ENCODE results near the gene KRT40.

Gene KRT40

GRCh38 chr17:40936437-40936971, 47.6 kb downstream of the KRT40 start:
- peak overlapping the region; percentile 84 for H2BK15ac ChIP-seq (ENCODE audit: low read length)
- H3K4ac ChIP-seq (ENCODE audit: low read length), result no peak overlapping the region
- H2AK5ac ChIP-seq (ENCODE audit: low read depth, low read length), result peak overlapping the region; percentile 79
- H3K36me3 ChIP-seq (replicated peaks in 1 of 2; ENCODE audit: control insufficient read depth in 2 of 2, insufficient read depth in 2 of 2, low read length in 2 of 2), result no peaks in the 10 kb centered on the region
- no peak overlapping the region for H2AFZ ChIP-seq (ENCODE audit: low read length)
- H3K4me1 ChIP-seq (ENCODE audit: control insufficient read depth in 2 of 2, insufficient read depth in 1 of 2, low read depth in 1 of 2, low read length in 2 of 2), result peaks cover 0 to 14% of the 10 kb centered on the region in 2 donors
- H3K27ac ChIP-seq (replicated peaks; ENCODE audit: low read length), result no peak overlapping the region
- peak overlapping the region; percentile 29 for H2BK5ac ChIP-seq (ENCODE audit: low read length)
- H3K79me1 ChIP-seq (ENCODE audit: low read depth, low read length), result no peaks in the 10 kb centered on the region
- H2BK12ac ChIP-seq (ENCODE audit: low read length), result peak overlapping the region; percentile 88
- H3K27me3 ChIP-seq (ENCODE audit: control insufficient read depth in 3 of 3, insufficient read depth in 3 of 3, low read depth in 1 of 3, low read length in 3 of 3), result peaks cover 0 to 3% (median 0%) of the 10 kb centered on the region in 3 experiments
- no peak overlapping the region for H4K8ac ChIP-seq (ENCODE audit: low read depth, low read length)
- H3K23ac ChIP-seq (ENCODE audit: low read depth, low read length, poor library complexity), result no peak overlapping the region
- H3K9ac ChIP-seq (ENCODE audit: low read depth, low read length, poor library complexity), result no peak overlapping the region
- peak overlapping the region; percentile 82 for H4K91ac ChIP-seq (ENCODE audit: low read depth, low read length, poor library complexity)
- no peaks in the 10 kb centered on the region for H3K9me3 ChIP-seq (replicated peaks in 1 of 2; ENCODE audit: control insufficient read depth in 2 of 2, insufficient read depth in 1 of 2, low read depth in 1 of 2, low read length in 2 of 2)
- no peak for DNase-seq (ENCODE audit: low spot score)
- no CpG with 5 or more reads among the region's 19 CpGs for WGBS, 2 donors (ENCODE audit: extremely low coverage in 2 of 2, insufficient read length in 2 of 2, insufficient replicate concordance in 1 of 2)
- H3K4me3 ChIP-seq (ENCODE audit: low read length in 2 of 2), result no peak overlapping the region
- H3K14ac ChIP-seq (ENCODE audit: low read length), result peak overlapping the region; percentile 73
- H3K4me2 ChIP-seq (ENCODE audit: insufficient read depth, low read length, poor library complexity, severe bottlenecking), result no peak overlapping the region
- H2BK120ac ChIP-seq (ENCODE audit: low read depth, low read length), result peak overlapping the region; percentile 74
- peak overlapping the region; percentile 89 for H3K18ac ChIP-seq (ENCODE audit: low read length)

GRCh38 chr17:40935624-40936023, 48.5 kb downstream of the KRT40 start:
- H3K9me3 ChIP-seq (replicated peaks in 1 of 2; ENCODE audit: control insufficient read depth in 2 of 2, insufficient read depth in 1 of 2, low read depth in 1 of 2, low read length in 2 of 2), result no peaks in the 10 kb centered on the region
- H4K91ac ChIP-seq (ENCODE audit: low read depth, low read length, poor library complexity), result no peak overlapping the region
- no peaks in the 10 kb centered on the region for H3K36me3 ChIP-seq (replicated peaks in 1 of 2; ENCODE audit: control insufficient read depth in 2 of 2, insufficient read depth in 2 of 2, low read length in 2 of 2)
- H3K18ac ChIP-seq (ENCODE audit: low read length), result no peak overlapping the region
- no peak overlapping the region for H4K8ac ChIP-seq (ENCODE audit: low read depth, low read length)
- WGBS, 2 donors (ENCODE audit: extremely low coverage in 2 of 2, insufficient read length in 2 of 2, insufficient replicate concordance in 1 of 2), result no CpG with 5 or more reads among the region's 3 CpGs
- H2BK120ac ChIP-seq (ENCODE audit: low read depth, low read length), result no peak overlapping the region
- no peak overlapping the region for H2BK15ac ChIP-seq (ENCODE audit: low read length)
- no peak overlapping the region for H3K4me3 ChIP-seq (ENCODE audit: low read length in 2 of 2)
- H3K4me2 ChIP-seq (ENCODE audit: insufficient read depth, low read length, poor library complexity, severe bottlenecking), result no peak overlapping the region
- no peak overlapping the region for H2BK12ac ChIP-seq (ENCODE audit: low read length)
- no peak overlapping the region for H3K23ac ChIP-seq (ENCODE audit: low read depth, low read length, poor library complexity)
- H3K9ac ChIP-seq (ENCODE audit: low read depth, low read length, poor library complexity), result no peak overlapping the region
- DNase-seq (ENCODE audit: low spot score), result no peak
- no peak overlapping the region for H2AFZ ChIP-seq (ENCODE audit: low read length)
- H3K4ac ChIP-seq (ENCODE audit: low read length), result no peak overlapping the region
- H3K14ac ChIP-seq (ENCODE audit: low read length), result no peak overlapping the region
- H3K79me1 ChIP-seq (ENCODE audit: low read depth, low read length), result no peaks in the 10 kb centered on the region
- H2BK5ac ChIP-seq (ENCODE audit: low read length), result no peak overlapping the region
- H3K4me1 ChIP-seq (ENCODE audit: control insufficient read depth in 2 of 2, insufficient read depth in 1 of 2, low read depth in 1 of 2, low read length in 2 of 2), result peaks cover 0 to 17% of the 10 kb centered on the region in 2 donors
- H3K27me3 ChIP-seq (ENCODE audit: control insufficient read depth in 3 of 3, insufficient read depth in 3 of 3, low read depth in 1 of 3, low read length in 3 of 3), result no peaks in the 10 kb centered on the region
- no peak overlapping the region for H3K27ac ChIP-seq (replicated peaks; ENCODE audit: low read length)
- H2AK5ac ChIP-seq (ENCODE audit: low read depth, low read length), result no peak overlapping the region

GRCh38 chr17:40932608-40933007, 51.5 kb downstream of the KRT40 start:
- Histone ChIP-seq H3K79me1 (ENCODE audit: low read depth, low read length) (no peaks in the 10 kb centered on the region), H3K18ac (ENCODE audit: low read length) (no peak overlapping the region), H3K14ac (ENCODE audit: low read length) (no peak overlapping the region), H3K23ac (ENCODE audit: low read depth, low read length, poor library complexity) (no peak overlapping the region), H3K27ac (replicated peaks; ENCODE audit: low read length) (peak overlapping the region; percentile 97), H3K4me3 (ENCODE audit: low read length in 2 of 2) (no peak overlapping the region), H2BK15ac (ENCODE audit: low read length) (no peak overlapping the region), H2BK12ac (ENCODE audit: low read length) (no peak overlapping the region), H4K8ac (ENCODE audit: low read depth, low read length) (no peak overlapping the region), H2BK5ac (ENCODE audit: low read length) (no peak overlapping the region), H2AFZ (ENCODE audit: low read length) (no peak overlapping the region), H3K36me3 (replicated peaks in 1 of 2; ENCODE audit: control insufficient read depth in 2 of 2, insufficient read depth in 2 of 2, low read length in 2 of 2) (no peaks in the 10 kb centered on the region), H4K91ac (ENCODE audit: low read depth, low read length, poor library complexity) (no peak overlapping the region), H3K4me2 (ENCODE audit: insufficient read depth, low read length, poor library complexity, severe bottlenecking) (no peak overlapping the region), H3K4ac (ENCODE audit: low read length) (no peak overlapping the region), H3K4me1 (ENCODE audit: control insufficient read depth in 2 of 2, insufficient read depth in 1 of 2, low read depth in 1 of 2, low read length in 2 of 2) (peaks cover 0 to 16% of the 10 kb centered on the region in 2 donors), H3K9me3 (replicated peaks in 1 of 2; ENCODE audit: control insufficient read depth in 2 of 2, insufficient read depth in 1 of 2, low read depth in 1 of 2, low read length in 2 of 2) (no peaks in the 10 kb centered on the region), H3K9ac (ENCODE audit: low read depth, low read length, poor library complexity) (no peak overlapping the region), H2BK120ac (ENCODE audit: low read depth, low read length) (no peak overlapping the region), H3K27me3 (ENCODE audit: control insufficient read depth in 3 of 3, insufficient read depth in 3 of 3, low read depth in 1 of 3, low read length in 3 of 3) (no peaks in the 10 kb centered on the region), H2AK5ac (ENCODE audit: low read depth, low read length) (no peak overlapping the region)
- peak; percentile 85 for DNase-seq (ENCODE audit: low spot score)
- WGBS, 2 donors (ENCODE audit: extremely low coverage in 2 of 2, insufficient read length in 2 of 2, insufficient replicate concordance in 1 of 2), result no CpG with 5 or more reads among the region's 2 CpGs

DNA sequence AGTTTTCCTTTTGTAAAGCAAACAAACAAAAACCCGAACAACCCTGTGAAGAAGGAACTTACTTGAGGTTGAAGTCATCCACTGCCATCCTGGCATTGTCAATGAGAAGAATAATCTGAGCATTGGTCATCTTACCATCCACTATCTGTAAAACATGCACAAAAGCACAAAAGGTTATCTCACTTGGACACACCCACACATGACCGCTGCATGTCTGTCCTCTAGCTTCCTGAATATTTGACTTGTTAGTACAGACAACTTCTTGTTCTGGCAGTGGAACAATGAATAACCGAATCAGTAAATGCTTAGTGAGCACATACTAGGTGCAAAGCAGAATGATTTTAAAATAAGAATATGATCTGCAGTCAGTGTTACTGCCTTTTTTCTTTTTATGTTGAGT, 52.8 kb downstream of the KRT40 start:
- no peak overlapping the region for H2BK15ac ChIP-seq (ENCODE audit: low read length)
- H3K79me1 ChIP-seq (ENCODE audit: low read depth, low read length), result no peaks in the 10 kb centered on the region
- peaks cover 0 to 10% of the 10 kb centered on the region in 2 donors for H3K4me1 ChIP-seq (ENCODE audit: control insufficient read depth in 2 of 2, insufficient read depth in 1 of 2, low read depth in 1 of 2, low read length in 2 of 2)
- H3K27ac ChIP-seq (replicated peaks; ENCODE audit: low read length), result peak overlapping the region; percentile 60
- H2BK5ac ChIP-seq (ENCODE audit: low read length), result no peak overlapping the region
- H4K8ac ChIP-seq (ENCODE audit: low read depth, low read length), result no peak overlapping the region
- no peak overlapping the region for H3K4ac ChIP-seq (ENCODE audit: low read length)
- no peak overlapping the region for H2BK120ac ChIP-seq (ENCODE audit: low read depth, low read length)
- H4K91ac ChIP-seq (ENCODE audit: low read depth, low read length, poor library complexity), result no peak overlapping the region
- H3K18ac ChIP-seq (ENCODE audit: low read length), result no peak overlapping the region
- H3K4me3 ChIP-seq (ENCODE audit: low read length in 2 of 2), result no peak overlapping the region
- H3K14ac ChIP-seq (ENCODE audit: low read length), result no peak overlapping the region
- H2AK5ac ChIP-seq (ENCODE audit: low read depth, low read length), result no peak overlapping the region
- DNase-seq (ENCODE audit: low spot score), result no peak
- H3K23ac ChIP-seq (ENCODE audit: low read depth, low read length, poor library complexity), result no peak overlapping the region
- no peak overlapping the region for H3K4me2 ChIP-seq (ENCODE audit: insufficient read depth, low read length, poor library complexity, severe bottlenecking)
- no CpG with 5 or more reads among the region's 3 CpGs for WGBS, 2 donors (ENCODE audit: extremely low coverage in 2 of 2, insufficient read length in 2 of 2, insufficient replicate concordance in 1 of 2)
- H3K36me3 ChIP-seq (replicated peaks in 1 of 2; ENCODE audit: control insufficient read depth in 2 of 2, insufficient read depth in 2 of 2, low read length in 2 of 2), result no peaks in the 10 kb centered on the region
- no peak overlapping the region for H3K9ac ChIP-seq (ENCODE audit: low read depth, low read length, poor library complexity)
- no peaks in the 10 kb centered on the region for H3K27me3 ChIP-seq (ENCODE audit: control insufficient read depth in 3 of 3, insufficient read depth in 3 of 3, low read depth in 1 of 3, low read length in 3 of 3)
- H2AFZ ChIP-seq (ENCODE audit: low read length), result no peak overlapping the region
- H2BK12ac ChIP-seq (ENCODE audit: low read length), result peak overlapping the region; percentile 33
- no peaks in the 10 kb centered on the region for H3K9me3 ChIP-seq (replicated peaks in 1 of 2; ENCODE audit: control insufficient read depth in 2 of 2, insufficient read depth in 1 of 2, low read depth in 1 of 2, low read length in 2 of 2)

Data from neuronal stem cell (in vitro differentiated cells).